NOMO-1 treated with DMSO at 0.1 percent for 48 hours (cell line): ENCODE measurements around the gene LMF2.
A peak's percentile ranks its signal among the peaks of the same experiment; 100 is the strongest.

ENCODE experiments used
- DNase-seq: peaks from one replicate; lab custom pipeline; 2025; ENCODE audit not compliant: unreplicated experiment; lab: John Stamatoyannopoulos, UW

The LMF2 gene

DNA sequence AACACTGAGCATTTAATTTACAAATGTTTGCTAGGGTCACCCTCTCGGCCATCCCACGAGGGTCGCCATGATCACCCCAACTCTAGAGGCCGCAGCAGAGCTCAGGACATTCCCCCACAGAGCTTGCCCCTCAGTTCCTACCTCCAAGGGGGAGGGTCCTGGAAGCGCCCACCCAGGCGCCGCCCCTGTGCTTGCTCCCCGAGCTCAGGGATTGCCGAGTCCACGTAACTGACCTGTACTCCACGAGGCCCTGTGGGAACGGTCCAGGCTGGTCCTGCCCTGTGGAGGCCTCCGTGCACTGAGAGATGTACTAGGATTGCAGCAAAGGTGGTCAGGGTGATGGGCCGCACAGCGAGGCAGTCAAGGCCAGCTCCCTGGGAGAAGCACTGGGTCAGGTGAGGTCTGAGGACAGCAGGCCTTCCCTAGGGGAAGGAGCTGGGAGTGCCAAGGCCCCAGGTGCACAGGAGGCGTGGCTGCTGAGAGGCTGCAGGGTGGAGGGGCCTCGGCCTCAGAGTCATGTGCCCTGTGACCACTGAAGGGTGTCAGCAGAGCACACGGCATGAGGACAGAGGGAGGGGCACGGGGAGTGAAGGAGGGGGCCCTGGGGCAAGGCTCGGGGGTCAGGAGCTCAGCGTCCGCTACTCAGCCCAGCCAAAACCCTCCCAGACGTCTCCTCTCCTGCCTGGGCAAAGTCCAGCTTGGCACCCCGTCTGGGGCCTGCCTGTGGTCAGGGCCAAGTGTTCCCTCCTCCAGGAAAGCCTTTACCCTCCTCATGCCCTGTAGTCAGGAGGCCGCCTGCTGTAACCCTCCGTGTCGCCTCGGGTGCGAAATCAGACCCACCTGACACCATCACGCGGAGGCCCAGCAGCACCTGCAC, 23.3 kb downstream of the LMF2 start:
- no peak for DNase-seq

DNA sequence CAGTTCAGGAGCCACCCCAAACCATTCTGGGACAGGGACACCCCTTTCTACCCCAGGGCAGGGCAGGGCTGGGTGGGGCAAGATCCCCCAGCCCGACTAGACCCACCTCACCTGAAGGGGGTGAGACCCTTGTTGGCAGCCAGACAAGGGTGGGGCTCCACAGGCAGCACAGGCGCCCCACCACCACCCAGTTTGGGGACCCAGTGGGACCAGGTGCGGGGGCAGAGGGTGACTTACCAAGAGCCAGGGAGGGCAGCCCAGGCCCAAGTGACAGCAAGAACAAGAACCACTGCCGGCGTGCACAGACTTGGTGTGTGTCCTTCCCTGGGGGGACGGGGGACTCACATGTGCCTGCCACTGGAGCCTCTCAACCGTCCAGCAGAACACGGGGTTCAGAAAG, 23.9 kb downstream of the LMF2 start:
- DNase-seq: no peak

DNA sequence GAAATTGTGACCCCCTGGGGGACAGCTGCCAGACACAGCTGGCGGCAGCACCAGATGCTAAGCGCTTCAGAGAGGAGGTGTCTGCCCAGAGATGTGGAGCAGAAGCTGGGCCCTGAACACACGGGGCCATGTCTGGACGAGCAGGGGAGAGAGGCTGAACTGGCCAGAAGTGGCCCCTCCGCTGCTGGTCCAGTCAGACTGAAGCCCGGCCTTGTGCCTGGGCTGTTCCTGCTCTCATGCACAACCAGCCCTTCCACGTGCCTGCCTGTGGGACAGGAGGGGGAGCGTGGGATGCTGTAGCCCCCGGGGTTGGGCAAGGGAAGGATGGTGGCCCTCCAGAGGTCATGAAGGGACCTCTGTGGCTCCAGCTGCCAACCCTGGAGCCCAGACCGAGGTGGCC, 24.4 kb downstream of the LMF2 start:
- DNase-seq: no peak

DNA sequence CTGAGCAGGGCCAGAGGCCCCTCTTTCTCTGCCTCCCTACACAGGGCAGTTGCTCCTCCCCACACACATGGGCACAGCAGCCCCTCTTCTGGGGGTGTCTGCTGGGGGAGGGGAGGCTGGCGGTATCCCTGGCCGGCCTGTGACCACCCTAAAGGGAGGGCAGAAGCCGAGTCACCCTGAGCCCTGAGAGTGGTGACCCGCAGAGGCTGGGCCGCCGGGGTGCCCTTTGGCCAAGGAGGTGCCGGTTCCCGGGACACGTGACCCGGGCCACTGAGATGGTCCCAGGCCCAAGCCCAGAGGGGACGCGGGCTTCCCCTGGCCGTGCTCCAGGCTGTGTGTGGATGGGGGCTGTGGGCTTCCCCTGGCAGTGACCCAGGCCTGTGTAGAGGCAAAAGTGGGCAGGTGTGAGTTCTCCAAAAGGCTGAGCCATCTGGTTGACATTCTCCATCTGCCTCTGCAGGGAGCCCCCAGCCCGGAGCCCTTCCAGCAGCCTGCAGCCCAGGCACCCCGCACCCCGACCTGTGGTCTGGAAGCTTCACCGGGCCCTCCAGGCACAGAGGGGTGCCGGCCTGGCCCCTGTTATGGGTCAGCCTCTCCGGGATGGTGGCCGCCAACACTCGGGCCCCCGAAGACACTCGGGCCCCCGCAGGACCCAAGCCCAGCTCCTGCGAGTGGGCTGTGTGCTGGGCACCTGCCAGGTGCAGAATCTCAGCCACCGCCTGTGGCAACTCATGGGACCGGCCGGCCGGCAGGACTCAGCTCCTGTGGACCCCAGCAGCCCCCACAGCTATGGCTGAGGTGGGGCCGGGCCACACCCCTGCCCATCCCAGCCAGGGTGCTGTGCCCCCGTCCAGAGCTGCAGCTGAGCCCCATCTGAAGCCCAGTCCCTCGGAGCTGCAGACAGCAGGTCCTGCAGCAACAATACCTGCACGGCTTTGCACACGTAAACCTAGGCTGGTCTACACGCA, 25.1 kb downstream of the LMF2 start:
- no peak for DNase-seq

DNA sequence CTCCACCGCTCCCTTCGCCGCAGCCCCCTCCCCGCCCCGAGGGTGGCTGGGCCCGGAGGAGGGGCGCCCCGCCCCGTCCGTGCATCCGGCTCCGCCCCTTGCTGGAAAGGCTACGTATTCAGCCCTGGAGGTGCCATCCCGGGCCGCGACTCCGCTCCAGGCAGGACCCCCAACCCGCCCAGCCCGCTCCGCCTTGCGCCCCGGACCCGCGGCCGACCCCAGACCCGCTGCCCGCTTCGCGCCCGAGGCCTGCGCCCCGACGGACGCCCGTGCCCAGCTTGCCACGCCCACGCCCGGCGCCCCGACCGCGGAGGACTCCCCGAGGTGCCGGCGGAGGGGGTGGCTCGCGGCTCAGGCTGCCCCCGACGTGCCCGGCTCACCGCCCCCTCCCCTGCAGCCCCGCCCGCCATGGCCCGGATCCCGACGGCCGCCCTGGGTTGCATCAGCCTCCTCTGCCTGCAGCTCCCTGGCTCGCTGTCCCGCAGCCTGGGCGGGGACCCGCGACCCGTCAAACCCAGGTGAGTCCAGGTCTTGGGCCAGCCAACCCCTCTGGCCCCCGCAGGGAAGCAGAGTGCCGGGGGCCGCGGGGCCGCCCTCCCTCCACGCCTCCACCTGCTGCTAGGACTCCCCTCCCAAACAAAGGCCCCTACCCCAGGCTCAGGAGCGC, 25.9 kb downstream of the LMF2 start, which contains the start of gene ADM2:
Gene ADM2 (plus strand): TSS at position 104 of the 667 bp plus-strand sequence. CDS start 305 bp downstream, at position 409.
- DNase-seq: no peak

DNA sequence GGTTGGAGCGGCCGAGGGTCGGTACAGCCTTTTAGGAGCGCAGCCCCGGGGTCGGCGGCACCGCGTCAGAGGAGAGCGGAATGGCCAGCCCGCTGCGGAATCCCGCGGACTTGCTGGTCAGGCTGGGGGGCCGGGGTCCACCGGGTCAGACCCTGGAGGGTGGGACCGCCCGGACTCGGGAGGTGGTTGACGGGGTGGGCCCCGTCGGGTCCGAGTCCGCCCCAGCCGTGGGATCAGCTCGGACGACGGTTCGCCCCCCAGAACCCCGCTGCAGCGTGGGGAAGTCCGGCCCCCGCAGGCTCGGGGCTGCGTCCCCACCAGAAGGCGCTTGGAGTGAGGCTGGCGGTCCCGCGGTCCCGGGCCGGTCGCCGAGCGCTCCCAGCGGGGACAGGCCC, 26.5 kb downstream of the LMF2 start:
- DNase-seq: no peak

DNA sequence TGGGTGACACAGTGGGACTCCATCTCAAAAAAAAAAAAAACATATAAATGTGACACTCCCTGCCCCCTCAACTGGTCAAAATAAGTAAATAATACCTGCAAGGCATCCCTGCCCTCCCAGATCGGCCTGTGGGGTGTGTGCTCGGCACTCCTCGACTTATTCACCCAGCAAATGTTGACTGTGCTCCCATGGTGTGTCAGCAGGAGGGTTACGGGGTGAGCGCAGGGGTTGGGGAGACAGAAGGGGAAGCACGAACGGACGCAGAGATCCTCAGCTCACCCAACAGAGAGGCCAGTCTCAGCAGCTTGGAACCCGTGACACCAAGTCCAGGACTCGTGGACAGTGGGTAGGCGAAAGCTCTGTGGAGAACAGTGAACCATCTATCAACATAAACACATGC, 27.8 kb downstream of the LMF2 start:
- no peak for DNase-seq

DNA sequence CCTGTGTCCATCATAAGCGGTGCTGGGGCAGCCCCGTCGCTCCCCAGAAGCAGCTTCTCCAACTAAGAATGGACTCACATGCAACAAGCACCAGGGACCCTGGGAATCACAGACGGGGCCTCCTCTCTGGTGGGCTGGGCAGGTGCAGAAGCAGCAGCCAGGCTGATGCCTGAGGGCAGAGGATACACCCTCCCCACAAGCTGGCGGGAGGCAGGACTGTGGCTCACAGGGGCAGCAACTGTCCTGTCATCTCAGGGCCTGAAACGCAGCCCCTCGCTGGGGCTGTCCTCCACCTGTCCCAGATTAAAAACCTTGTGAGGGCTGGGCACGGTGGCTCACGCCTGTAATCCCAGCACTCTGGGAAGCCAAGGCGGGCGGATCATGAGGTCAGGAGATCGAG, 29.6 kb downstream of the LMF2 start:
- DNase-seq: no peak

DNA sequence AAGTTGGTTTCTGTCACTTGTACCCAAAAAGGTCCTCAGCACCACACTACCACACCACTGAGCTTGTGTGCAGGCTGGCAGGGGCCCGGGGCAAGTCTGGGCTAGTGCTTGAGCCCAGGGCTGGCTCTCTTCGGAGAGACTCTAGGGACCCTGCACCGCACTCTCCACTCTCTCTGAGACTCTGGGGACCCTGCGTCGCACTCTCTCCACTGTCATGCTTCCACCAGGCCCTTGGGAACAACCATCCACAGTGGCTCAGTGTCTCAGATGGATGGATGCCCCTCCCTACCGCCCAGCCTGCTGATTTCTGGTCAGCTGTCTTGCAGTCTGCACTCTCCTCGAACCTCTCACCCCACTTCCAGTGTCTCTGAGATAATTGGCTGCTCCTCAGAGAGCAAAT, 30.6 kb downstream of the LMF2 start:
- DNase-seq: no peak

DNA sequence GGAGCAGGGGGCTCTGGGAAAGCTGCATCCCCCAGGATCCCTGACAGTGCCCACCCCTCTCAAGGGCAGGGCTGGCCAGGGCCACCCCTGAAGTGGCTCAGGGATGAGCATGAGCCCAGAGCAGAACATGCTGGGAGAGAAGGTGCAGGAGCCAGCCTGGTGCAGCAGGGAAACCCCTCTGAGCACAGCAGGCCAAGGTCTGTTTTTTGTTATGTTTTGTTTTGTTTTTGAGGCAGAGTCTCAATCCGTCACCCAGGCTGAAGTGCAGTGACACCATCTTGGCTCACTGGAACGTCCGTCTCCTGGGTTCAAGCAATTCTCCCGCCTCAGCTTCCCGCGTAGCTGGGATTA, 31.9 kb downstream of the LMF2 start:
- DNase-seq: no peak

DNA sequence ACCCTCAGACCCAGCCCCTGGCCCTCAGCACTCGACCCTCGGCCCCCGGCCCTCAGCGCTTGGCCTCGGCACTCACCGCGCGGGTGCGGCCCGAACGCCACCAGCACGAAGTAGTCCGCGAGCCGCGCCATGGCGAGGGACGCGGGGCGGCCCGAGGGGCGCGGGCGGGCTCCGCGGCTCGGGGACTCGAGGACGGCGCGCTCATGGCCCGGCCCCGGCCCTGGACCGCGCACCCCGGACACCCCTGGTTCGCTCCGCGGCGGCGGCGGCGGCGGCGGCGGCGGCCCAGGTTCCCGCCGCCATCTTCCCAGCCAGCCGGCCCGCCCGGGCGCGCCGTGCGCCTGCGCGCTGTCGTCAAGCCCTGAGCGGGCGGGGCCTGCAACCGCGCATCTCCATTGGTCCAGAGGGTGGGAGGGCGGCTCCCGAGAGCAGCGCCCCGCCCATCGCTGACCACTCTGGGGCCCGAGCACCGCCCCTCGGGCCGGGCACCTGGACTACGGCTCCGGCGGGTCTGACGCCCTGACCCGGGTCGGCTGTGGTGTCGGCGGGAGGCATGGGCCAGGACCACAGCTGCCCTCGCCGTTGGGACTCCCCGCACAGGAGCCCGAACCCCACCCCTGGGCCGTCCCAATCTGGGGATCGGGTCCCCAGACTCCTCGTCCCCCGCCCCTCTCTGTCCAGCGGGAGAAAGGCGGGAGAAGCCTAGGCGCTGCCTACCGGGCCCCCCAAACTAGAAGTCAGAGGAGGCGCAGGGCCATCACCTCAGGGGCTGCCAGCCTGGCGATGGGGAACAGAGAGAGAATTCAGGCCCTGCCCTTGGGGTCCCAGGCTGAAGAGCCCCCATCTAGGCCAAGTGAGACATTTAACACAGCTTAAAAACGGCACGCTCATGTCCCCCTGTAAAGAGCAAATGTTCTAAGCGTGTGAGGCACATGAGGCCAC, 32.5 kb downstream of the LMF2 start, which contains the start of gene SBF1:
Gene SBF1 (minus strand): TSS at position 326 of the 942 bp plus-strand sequence. CDS start 195 bp downstream, at position 131.
- peak; percentile 79 for DNase-seq

DNA sequence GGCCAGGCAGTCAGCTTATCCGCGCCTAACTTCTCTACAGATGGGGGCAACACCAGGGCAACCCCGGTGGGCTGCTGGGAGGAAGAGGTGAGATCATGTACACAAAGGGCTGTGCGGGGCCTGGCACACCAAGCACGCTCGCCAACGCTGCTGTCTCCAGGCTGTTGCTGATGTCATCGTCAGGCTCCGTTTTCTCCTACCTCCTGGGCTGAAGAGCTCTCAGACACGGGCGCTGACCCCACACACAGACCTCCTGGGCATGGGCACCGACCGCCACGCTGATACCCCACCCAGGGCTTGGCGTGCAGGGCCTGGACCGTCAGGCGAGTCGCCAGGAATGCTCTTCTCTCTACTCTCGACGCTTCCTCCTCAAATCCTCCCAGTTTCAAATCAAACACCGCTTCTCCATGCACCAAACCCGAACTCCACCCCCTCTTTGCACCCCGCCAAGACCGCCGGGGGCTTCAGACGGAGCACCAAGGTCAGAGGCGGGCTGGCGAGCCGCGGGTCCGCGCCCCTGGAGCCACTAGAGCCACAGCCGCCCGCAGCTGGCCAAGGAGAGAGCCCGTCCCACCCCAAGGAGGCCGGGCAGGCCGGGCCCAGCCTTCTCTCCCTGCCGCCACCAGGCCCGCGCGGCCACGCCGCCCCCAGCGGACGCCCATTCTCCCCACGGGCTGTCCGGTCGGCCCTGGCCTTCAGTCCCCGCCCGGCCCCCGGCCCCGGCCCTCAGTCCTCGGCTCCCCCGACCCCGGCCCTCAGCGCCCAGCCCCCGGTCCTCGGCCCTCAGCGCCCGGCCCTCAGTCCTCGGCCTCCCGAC, 33.4 kb downstream of the LMF2 start:
- DNase-seq: peak; percentile 21

DNA sequence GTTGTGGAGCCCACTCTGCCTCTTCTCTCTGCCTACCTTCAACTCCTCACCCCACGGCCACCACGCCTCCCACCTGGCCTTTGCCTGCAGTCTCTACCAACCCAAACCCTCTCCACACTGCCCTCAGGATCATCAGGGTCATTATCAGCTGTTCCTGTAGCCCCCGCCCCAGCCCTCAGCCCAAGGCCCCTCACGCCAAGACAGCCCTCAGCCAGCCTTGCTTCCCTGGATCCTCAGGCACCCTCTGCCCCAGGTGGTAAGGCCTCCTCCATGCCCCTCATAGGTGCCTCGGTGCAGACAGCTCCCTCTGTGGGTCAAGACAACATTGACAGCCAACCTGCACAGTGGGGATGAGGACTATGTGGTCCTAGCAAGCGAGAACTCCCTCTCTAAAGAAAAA, 34.4 kb downstream of the LMF2 start:
- DNase-seq: no peak

DNA sequence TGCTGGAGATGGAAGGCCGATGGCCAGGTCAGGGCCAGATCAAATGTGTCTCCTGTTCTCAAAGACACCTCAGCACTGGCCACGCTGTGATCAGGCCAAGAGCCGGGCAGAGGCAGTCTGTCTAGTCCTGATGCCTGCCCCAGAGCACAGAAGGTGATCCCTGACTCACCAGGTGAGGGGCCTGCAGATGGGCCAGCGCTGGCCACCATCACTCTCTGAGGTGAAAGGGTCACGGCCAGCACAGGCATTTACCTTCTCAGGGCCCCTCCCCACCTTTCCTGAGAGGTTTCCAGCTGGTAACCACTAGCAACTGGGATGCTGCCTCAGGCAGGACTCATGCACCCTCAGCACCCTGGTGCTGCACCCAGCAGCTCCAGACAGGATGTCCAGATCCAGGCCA, 35.5 kb downstream of the LMF2 start:
- DNase-seq: no peak

DNA sequence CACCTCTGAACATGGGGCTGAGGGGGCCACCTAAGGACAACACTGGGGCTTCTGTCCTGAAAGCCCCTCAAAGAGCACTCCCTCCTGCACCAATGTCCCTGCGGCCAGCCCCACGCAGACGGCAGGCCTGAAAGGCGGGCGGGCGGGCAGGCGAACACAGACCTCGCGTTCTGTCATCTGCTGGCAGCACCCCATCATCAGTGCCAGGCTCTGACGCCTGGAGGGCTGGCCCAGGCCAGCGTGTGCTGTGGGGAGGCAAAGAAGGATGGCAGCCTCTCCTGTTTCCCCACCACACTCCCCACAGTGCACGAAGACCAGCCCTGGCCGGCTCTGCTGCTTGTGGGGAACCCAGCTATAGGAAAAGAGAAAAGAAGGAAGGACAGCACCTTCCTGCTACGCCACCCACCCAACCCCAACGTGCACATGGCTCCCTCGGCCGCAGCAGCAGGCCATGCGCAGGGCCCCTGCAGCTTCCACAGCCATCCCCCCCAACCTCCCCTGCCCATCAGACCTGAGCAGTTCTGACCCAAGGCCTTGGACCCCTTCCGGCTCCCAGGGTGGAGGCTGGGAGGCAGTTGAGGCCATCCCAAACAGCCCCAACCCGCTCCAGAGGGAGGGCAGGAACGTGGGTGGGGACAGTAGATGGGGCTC, 36.2 kb downstream of the LMF2 start:
- DNase-seq: no peak

DNA sequence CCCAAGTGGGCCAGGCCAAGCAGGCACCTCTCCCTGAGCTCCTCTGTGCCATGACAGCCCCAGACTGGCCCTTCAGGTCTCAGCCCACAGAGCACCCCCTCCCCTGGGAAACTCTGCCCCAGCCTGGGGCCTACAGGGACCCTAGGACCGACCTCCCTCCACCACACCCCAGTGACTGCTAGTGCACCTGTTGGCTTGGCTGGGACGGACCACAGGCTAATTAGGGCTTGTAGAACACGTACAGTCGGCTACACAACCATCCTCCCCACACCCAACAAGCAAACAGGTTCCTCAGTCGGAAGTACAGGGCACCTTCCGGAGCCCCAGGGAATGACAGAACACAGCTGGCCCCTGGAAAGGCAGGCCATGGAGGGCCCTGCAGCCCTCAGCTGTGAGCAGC, 37.0 kb downstream of the LMF2 start:
- no peak for DNase-seq

DNA sequence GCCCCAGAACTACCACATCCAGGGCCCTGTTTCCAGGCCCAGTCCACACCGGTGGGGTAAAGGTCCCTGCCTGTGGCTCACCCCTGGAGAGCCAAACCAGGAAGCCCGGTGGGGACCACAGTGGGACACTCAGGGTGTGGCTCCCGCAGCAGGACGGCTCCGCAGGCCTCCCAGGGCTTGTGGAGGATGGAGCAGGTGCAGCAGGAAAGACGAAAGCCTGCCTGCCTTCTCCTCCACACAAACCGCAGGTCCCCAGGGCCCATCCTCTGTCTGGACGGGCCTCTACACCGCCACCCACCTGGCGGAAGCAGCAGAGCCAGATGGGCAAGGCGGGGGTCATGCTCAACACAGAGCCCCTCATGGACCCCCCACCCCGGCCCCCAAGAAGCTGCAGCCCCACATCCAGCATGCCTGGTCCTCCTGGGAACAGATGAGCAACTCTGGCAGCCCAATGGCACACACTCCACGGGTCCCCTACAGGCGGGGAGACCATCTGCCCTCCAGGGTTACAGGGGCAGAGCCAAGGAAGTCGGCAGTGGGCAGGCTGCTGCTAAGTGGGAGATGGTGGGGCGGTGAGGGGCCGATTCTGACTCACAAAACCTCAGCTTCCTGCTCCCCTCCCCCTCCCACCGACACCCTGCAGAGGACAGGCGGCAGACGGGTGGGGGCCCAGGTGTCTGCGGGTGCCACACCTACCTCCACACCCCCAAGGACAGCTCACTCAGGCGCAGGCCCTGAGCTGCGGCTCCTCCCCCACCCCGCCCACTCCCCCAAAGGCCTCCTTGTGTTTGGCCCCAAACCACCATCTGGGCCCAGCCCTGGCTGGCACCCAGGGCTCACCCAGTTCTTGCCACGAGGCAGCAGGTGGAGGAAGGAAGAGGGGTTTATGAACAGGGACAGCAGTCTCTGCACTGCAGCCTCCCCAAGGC, 37.9 kb downstream of the LMF2 start:
- peak; percentile 81 for DNase-seq

DNA sequence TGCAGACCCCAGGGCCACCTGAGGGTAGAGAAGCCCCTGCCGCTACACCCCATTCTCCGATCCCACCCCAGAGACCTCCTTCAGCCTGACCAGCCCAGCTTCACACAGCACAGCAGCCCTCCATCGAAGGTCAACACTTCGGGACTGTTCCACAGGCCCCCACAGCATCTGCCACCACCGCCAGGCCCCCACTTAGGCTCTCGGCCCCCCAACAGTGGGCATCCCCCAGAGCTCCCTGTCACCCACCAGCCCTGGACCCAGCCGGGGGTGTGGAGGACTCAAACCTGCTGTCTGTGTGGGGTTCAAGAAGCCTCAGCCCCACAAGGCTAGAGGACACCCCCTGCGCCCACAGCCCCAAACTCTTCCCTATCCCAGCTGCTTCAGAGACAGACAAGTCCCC, 38.9 kb downstream of the LMF2 start:
- no peak for DNase-seq
